ENCODE data around the gene TECPR1.

The TECPR1 gene

DNA sequence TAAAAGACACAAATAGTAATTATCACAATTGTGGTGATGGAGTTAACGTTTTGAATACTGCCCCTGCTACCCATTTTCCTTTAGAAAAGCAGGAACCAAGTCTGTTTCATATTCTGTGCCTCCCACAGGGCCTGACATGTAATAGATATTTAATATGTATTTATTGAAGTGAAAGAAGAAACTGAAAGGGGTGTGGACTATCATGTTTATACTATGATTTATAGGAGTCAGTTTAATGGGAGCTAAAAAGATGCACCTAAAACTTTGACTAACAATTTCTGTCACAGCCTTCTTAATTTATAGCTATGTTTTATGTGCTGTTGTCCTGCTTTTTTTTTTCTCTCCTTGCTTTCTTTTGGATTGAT, 64.9 kb downstream of the TECPR1 start:
- no peak for DNase-seq

DNA sequence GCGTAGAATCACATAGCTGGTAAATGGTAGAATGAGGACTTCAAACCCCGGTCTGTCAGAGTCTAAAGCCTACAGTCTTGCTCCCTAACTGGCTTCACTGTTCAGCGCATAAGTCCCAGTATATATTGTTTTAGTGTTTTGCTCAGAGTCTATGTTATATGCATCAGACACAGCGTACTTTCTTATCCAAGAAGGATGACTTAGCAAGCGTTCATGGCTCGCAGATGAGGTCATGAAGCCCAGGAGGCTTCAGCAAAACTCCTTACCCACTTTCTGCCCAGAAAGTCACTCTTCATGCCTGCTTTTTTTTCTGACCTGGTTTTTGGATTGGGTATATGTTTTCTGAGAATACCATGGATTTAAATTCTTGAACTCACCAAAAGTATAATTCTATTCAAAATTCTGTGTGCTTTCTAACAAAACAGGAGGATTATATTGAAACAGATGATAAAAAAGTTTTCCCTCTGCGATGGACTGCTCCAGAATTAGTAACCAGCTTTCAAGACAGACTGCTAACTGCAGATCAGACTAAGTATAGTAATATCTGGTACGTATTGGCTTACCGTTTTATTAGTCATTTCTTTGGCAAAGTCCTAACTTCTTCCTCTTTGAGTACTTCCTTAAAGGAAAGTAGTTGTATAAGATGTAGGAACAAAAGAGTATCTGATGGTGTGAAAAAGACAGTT, 65.4 kb downstream of the TECPR1 start:
- DNase-seq: peak in 1 of 2 donors; percentile 13

DNA sequence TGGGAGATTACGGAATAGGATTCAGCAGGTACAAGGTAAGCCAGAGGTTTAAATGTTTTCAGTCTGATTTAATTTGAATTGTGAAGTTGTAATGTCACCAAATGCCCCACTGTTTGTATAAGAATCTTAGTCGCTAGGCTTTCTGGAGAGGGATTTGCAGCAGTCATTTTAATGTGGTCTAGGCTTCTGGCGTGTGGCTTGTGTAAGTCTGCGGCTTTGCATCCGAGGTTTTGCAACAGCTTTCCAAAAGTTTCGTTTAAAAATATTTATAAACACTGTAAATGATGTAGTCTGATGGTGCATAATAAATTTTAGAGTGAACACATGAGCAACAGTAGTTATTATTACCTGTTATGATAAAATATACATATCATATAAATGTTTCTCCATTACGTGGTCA, 66.9 kb downstream of the TECPR1 start:
- DNase-seq: no peak

DNA sequence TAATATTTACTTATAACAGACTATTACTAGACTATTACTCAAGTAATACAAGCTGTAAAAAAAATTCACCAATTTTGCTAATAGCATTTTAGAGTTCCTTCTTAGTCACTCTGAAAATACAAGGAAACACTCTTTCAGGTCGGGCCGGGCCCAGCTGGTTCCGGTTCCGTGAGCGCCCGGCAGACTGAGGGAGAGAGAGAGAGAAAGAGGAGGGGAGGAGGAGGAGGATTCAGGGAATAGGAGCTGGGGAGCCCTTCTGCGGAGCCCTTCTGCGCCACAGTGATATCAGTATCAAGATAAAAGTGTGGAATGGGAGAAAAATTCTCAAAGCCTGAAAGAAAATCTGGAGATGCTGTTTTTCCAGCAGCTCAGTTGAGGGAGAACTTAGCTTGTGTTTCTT, 71.3 kb downstream of the TECPR1 start:
- no peak for DNase-seq

DNA sequence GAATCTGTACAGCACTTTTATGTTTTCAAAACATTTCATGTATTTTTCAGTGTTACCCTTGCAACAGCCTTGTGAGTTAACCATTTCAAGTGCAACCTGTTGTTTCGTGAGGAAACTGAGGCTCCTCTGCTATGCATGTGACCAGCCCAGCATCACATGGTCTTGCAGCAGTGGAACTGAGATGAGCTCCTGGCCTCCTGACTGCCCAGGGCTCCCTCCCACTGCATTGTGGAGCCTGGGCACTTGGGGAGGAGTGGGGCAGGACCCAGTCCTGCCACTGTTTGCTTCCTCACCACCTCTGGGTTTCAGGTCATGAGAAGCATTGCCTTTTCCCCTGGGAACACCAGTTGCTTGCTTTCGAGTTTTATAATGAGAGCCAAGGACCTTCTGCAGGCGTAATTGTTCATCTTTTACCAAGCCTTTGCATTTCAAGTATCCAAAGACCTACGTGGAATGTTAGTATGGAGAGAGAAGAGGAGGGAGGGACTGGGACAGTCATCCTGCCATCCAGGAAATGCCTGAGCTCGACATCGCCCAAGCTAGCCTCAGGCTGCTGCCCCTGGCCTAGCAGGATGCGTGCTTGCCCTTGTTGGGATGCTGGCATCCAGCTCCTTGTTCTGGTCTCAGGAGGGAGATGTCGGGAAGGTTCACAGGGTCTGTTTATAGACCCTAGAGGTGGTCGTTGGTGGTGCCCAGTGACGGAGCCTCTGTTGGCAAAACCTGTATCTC, 73.1 kb downstream of the TECPR1 start:
- no peak for DNase-seq

DNA sequence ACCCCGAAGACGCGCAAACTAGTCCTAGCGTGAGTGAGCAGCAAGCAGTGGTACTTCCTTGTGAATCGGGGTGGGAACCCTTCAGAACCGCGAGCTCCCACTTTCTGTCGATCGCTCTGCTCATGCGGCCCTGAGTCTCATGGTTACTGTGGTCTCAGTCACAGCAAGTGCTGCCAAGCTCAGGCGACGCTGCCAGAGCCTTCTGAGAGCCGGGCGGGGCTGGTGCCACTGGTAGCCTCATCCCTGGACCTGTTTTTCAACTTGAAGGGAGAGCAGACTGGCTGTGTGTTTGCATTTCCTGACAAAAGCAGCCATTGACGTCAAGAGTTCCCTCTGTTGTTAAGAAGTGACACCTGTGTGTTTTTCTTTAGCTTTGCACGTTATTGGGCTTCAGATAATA, 73.7 kb downstream of the TECPR1 start:
- no peak for DNase-seq

DNA sequence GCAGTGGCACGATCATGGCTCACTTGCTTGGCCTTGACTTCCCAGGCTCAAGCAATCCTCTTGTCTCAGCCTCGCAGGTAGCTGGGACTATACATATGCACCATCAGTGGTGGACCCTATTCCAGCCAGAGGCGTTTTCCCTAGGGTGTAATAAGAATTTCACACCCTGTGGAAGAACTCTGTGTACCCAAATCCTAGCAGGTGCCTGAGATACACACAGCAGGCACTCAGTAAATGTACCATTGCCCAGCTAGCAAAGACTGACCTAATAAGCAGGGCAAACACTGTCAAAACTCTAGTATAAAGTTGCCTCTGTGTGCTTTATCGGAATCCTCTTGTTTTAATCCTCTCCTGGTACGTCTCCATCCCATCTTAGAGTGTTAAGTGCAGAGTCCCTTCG, 74.5 kb downstream of the TECPR1 start:
- DNase-seq: no peak

DNA sequence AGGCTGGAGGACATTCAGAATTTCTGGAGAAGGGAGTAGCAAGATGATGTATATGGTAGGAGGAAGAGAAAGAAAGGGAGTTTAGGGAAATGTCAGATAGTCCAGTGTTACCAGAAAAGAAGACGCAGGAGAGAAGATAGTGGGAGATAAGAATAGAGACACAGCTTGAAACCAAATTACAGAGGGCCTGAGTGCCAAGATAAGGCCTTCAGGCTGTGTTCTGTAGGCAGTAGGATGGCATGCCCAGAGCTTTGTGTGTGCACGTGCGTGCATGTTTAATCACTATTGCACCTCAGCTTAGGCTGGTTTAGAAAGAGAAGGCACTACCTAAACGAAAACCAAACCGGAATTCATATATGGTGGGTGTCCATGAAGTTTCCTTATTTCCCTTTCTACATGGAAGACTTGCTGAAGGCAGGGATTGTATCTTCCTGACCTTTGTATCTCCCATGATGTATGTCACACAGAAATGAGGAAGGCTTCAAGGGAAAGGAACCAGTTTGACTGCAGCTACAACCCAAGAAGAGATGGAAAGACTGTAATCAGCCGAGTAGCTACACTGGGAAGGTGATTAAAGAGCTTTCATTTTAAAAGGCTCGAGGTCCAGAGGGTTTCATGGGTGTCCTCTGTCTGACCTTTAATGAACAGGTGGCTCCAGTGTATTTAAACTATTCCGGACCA, 76.6 kb downstream of the TECPR1 start:
- no peak for DNase-seq

DNA sequence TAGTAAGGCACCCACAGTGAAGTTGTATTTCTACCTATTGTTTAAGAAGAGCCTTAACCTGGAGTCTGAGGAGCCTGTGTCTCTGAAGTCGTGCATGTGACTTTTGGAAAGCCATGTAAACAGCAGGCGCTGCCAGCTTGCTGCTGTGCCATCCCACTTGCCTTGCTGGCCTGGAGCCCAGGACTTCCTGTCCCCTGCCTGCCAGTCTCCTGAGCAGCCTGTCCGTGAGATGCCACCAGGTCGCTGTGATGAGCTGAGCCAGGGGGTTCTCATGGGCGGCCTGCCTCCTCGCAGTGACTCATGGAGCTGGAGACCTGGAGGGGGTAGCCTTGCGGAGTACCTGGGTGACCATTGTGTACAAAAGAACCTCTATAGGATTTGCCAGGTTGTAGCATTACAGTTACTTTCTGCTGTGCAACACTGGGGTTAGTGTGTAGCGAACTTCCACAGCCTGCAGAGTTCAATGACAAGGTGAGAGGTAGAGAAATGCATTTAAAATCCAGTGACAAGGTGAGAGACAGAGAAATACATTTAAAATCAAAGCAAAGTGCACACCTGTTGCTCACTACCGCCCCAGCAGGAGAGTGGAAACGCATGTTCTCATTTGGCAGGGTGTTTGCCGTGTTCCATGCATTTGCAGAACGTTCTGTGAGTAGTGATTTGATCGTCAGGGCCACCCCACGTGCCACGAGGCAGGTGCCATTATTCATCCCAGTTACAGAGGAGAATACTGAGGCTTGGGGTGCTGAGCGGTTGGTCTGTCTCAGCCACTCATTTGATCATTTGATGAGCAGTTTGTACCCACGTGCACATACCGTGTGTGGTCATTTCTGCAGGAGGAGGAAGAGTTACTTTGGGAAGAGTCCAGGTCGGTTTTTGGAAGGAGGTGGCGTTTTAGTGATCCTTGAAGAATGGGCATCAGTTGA, 77.4 kb downstream of the TECPR1 start:
- no peak for DNase-seq

DNA sequence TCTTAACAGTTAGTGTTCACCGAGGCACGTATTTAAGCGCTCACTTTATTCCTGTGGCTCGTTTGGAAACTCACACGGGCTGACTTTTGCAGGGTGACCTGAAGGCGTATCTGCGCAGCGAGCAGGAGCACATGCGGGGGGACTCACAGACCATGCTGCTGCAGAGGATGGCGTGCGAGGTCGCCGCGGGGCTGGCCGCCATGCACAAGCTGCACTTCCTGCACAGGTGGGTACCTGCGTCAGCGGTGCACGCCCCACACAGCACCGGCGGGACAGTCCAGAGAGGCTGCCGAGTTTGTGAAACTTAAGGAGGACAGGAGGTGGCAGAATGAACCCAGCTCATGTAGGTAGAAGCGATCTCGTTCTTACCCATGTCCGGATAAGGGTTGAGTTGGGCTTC, 80.6 kb downstream of the TECPR1 start:
- no peak for DNase-seq

DNA sequence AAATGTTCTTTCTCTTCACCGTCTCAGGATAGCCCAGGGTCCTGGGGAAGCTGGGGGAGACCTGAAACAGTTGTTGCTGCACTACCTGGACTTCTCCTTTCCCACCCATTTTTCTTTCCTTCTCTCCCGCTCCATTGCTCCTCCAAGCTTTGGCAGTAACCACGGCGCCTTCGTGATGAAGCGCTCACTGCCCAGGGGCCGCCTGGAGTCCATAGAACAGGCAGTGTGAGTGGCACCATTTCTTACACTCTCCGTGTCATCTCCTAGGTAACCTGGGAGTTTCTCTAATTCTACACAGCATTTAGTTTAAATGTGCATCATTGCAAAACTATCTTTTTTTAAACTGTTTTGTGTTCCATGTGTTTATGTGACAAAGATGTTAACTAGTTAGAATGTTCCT, 81.1 kb downstream of the TECPR1 start:
- no peak for DNase-seq

DNA sequence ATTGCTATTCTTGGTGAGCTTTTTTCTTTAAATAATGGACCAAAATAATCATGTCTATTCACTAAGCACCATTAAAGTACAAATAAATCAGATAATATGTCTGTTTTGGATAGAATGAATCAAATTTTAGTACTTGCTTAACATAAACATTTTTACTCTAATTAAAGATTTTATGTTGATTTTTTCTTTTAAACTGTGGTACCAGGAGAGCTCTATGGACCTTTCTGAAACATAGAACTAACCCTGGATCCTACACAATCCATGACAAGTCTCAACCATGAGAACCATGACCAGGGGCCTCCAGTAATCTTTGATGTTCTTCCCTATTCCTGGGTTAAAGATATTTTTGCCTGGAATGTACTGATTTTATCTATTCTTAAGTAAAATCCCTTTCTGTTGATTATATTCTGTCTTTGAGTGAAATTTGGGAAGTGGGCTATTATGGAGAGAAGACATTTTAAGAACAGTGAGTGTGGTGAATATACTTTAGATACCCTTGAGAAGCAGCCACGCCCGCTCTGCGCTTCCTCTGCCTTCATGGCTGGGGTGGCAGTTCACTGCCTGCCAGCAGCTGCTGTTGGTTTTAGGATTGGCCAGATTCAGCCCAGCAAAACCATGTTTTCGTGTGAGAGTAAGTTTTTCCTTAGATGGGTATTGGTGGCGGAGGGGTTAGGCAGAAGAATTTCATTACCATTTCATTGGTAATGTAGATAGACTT, 83.0 kb downstream of the TECPR1 start:
- no peak for DNase-seq

DNA sequence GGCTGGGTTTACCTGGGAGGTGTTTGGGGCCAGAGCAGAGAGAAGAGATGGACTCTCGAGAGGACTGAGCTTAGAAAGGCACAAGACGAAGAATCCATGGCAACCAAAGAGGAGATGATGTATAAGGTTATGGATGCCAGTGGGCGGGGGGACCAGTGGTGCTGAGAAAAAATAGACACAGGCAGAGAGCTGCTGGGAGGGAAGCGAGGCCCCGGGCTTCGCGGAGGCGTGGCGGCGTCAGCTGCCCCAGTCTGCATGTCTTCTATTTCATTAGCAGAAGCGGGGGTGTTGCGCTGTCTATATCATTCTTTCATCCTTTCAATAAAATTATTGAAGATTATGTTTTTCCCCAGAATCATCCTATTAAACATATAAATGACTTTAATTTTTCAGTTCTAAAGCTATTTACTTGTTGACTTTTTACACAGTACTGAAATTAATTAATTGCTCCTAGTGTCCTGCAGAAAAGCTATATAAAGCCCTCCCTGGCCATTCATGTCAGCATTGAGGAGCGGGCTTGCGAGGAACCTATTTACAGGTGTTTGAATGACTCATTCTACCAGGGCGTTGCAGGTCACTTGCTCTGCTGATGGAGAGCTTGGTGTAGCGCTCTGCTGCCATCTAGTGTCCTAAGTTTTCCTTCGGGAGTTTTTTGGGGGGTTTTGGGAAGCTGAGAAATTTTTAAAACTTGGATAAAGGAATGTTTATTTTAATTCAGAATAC, 83.7 kb downstream of the TECPR1 start:
- peak; percentile 12 to 35 for DNase-seq

DNA sequence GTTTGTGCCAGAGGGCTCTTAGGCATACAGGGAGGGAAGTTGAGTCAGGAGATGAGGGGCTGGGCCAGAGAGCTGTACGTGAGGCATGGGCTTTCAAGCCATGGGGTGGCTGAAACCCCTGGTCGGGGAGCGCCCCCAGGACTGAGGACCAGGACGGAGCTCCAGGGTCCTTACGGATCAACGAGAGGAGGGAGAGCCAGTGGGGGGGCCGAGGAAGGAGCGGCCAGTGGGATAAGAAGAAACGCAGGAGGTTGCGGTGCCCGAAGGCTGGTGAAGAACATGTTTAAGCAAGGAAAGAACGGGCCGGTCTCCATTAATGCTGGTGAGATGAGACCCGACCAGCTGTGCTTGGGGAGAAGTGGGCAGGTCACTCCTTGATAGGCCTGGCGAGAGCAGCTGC, 84.4 kb downstream of the TECPR1 start:
- no peak for DNase-seq

DNA sequence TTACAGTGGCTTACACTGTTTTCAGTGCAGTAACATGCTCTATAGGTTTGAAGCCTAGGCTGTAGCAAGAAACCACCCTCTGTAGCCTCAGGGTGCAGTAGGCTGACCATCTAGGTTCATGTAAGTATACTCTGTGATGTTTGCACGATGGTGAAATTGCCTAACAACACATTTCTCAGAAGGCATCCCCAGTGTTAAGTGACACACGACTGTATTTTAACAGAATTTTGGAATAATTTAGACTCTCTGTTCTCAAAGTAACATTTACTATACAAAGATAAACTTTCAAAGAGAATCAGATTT, 85.4 kb downstream of the TECPR1 start:
- DNase-seq: no peak

DNA sequence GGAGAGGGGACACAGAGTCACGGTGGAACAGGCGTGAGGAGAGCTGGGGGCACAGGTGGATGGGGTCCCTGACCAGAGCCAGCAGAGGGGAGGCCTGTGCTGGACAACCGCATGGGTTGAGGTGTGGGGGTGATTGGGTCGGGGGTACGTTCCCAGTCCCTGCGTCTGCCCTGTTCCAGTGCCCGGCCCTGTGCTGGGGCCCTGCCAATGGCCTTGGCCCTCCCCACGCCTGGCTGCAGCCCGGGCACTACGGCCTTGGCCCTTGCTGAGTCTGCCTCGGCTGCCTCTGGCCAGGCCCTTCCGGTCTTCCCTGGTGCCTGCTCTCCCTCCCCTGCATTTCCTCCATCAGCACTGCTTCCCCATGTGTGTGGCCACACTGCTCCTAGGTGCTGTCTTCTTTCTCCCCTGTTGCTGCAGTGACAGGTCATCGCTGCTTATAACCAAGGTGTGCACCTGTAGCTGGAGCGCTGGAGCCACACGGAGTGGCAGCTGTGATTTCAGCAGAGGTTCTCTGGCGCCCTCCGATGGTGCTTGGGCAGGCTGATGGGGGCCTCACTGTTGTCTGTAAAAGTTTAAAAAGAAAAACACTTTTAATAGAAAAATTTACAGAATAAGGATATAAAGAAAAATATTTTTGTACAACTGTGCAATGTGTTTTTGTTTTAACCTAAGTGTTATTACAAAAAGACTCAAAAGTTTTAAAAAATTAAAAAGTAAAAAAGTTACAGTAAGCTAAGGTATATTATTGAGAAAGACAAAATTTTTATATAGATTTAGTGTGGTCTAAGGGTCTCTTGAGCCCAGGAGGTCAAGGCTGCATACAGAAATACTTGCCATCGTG, 86.0 kb downstream of the TECPR1 start:
- DNase-seq: peak in 1 of 2 donors; percentile 8
